GM10266 (cell line): Measurements from ENCODE around the gene TDRD1.

Experiments used
- DNase-seq: peaks from one replicate; pipeline ENCODE4 v3.0.0; 2012; ENCODE audit errors: extremely low spot score
- TF ChIP-seq, protein P1 (sequence below): IDR thresholded peaks from 2 replicates; pipeline ENCODE4 v1.5.1; 2012; ENCODE audit warnings: mild to moderate bottlenecking, low read depth; ENCODE audit not compliant: control insufficient read depth, insufficient read depth; ENCODE audit errors: missing control alignments

The TDRD1 gene

DNA sequence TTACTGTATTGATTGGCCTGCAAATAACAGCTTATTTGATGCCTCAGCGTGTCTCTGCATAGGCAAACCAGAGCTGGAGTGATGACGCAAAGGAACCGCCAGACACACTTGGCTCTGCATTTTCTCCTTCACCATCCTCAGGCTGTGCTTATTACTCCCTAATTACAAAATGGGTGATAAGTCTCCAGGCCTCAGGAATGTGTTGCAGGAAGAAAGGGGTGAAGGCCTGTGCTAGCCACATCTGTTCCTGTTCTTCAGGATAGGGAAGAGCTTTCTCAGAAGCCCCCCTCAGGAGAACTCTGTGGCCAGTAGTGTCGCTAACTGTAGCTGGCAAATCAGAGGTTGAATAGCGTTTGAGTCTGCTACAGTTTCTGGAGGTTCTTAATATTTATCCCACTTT is 5.1 kb downstream of the TDRD1 start:
- TF ChIP-seq, protein P1, sequence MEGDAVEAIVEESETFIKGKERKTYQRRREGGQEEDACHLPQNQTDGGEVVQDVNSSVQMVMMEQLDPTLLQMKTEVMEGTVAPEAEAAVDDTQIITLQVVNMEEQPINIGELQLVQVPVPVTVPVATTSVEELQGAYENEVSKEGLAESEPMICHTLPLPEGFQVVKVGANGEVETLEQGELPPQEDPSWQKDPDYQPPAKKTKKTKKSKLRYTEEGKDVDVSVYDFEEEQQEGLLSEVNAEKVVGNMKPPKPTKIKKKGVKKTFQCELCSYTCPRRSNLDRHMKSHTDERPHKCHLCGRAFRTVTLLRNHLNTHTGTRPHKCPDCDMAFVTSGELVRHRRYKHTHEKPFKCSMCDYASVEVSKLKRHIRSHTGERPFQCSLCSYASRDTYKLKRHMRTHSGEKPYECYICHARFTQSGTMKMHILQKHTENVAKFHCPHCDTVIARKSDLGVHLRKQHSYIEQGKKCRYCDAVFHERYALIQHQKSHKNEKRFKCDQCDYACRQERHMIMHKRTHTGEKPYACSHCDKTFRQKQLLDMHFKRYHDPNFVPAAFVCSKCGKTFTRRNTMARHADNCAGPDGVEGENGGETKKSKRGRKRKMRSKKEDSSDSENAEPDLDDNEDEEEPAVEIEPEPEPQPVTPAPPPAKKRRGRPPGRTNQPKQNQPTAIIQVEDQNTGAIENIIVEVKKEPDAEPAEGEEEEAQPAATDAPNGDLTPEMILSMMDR = no peak
- DNase-seq = no peak

DNA sequence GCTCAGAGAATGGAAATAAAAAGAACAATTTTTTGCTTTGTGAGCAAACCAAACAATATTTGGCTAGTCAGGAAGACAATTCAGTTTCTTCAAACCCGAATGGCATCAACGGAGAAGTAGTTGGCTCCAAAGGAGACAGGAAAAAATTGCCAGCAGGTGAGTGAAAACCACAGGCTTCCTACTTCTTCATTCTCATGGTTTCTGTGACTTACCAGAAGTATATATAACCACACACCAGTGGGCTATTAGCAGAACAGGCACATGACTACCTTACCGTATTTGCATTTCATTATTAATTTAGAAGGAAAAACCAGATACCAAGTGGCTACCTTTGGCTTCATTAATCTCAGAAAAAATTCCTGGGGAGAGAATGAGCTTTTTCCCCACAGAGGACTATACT is 8.8 kb downstream of the TDRD1 start:
- DNase-seq = no peak
- TF ChIP-seq, protein P1 = no peak

DNA sequence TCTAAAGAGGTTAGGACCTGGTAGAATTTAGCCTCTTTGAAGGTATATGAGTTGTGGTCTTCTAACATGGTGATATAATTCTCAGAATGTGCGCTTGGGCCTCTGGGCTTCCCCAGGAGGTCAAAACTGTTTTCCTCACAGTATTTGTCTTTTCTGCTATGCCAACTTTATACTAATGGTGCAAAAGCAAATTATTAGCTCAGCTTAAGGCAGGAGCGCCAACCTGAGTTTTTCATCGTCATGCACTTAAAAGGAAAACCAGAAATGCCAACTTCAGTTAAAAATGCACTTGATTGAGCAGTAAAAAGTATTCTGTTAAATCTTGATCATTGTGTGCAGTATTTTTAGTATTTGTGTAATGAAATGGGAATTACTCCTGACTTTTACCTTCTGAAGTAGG is 9.7 kb downstream of the TDRD1 start:
- DNase-seq = no peak
- TF ChIP-seq, protein P1 = no peak

DNA sequence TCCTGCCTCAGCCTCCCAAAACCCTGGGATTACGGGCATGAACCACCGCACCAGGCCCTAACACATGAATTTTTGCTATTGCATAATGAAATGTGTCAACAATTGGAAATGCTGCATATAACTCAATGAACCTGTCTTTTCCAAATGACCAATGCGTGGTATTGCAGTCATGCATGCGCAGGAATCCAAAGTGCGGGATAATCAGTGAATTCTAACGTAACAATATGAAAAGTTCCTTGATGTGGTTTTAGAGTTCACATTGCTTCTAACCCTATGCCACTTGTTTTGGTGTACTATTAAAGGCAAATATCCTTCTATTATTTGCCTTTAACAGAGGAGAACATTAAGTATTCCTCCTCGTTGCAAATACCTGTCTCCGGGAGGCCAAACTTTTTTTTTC is 10.5 kb downstream of the TDRD1 start:
- TF ChIP-seq, protein P1 = no peak
- no peak for DNase-seq

DNA sequence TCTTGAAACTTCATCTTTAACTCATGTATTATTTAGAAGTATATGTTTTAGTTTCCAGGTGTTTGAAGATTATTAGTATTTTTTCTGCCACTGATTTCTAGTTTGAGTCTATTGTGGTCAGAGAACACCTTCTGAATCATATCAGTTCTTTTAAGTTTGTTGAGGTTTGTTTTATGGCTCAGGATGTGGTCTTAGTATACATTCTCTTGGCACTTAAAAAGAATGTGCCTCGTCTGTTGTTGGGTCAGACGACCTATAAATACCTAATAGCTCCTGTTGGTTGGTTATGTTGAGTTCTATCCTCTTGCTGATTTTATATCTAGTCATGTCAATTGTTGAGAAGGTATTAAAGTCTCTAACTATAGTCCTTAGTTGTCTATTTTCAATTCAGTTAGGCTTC is 15.9 kb downstream of the TDRD1 start:
- DNase-seq = no peak

DNA sequence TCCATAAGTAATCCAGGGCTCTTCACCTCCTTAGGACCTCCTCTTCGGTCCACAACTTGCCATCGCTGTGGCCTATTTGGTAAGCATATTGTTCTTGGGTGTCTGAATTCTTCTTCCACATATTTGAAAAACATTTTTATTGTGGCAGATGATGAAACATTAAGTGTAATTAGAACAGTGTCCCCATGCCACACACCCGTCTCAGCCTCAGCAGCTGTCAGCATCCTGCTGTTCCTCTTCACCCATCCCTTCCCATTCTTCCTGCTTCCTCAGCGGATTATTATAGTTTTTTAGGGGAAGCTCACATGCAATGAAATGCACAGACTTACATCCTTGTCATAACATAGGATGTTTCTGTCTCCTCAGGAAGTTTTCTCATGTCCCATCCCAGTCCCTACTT is 20.1 kb downstream of the TDRD1 start:
- TF ChIP-seq, protein P1 = no peak
- DNase-seq = no peak

More for the DNA sequence above, 15.9 kb downstream of the TDRD1 start:
- TF ChIP-seq, protein P1 = no peak

DNA sequence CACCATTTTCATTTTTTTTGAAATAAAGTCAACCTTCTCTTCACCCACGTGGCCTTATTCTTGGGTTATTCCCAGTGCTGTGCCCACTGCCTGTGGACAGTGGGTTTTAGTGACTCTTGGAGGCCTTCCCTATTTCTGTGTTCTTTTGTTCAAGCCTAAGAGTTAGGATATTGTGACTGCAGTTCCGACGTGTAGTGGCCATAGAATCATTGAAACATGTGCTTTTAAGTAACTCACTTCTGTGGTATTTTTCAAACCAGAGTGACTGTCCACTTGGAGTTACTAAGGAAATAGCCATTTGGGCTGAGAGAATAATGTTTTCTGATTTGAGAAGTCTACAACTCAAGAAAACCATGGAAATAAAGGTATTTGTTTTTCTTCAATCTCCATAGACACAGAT is 23.7 kb downstream of the TDRD1 start:
- no peak for DNase-seq
- TF ChIP-seq, protein P1 = no peak
